Sigmoid colon (tissue), 4 donors: ENCODE measurements around the gene VWA5B1.

ENCODE experiments used
- POLR2A ChIP-seq, 2 donors: fragments of 450-650 bp; IDR thresholded peaks; one replicate each; pipeline ENCODE4 v1.6.1; 2016; ENCODE audit warnings: antibody characterized with exemption in 2 of 2, mild to moderate bottlenecking in 2 of 2, moderate library complexity in 2 of 2
- POLR2AphosphoS5 ChIP-seq, 4 donors: sonication (generic); formaldehyde crosslinking; IDR thresholded peaks; one replicate each; pipeline ENCODE4 v1.6.1; 2017; ENCODE audit warnings: antibody characterized with exemption in 4 of 4
- TF ChIP-seq, protein P1 (sequence below), 4 experiments: fragments of 450-650 bp in 3 of 4; fragments of 200-600 bp in 1 of 4; IDR thresholded peaks; one replicate each; pipeline ENCODE4 v1.5.1; 2016 to 2019; ENCODE audit warnings: antibody characterized with exemption in 4 of 4, mild to moderate bottlenecking in 3 of 4, moderate library complexity in 2 of 4

DNA sequence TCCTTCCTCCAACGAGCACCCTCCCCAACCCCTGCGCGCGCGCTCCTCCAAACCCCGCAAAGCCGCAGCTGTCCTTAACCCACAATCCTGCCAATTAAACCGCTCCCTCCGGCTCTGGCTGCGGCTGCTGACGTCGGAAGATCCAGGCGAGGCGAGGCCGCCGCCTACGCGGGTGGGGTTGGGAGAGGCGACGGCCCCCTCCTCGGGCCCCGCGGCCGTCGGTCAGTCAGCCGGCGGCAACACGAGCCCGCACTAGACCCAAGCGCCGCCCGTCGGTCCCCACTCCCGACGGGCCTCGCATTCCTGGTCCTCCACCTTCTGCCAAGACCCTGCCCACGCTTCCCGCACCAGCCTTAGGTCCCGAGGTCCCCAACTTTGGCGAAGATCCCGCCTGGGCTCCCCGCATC, 75.4 kb downstream of the VWA5B1 start:
- TF ChIP-seq, protein P1, sequence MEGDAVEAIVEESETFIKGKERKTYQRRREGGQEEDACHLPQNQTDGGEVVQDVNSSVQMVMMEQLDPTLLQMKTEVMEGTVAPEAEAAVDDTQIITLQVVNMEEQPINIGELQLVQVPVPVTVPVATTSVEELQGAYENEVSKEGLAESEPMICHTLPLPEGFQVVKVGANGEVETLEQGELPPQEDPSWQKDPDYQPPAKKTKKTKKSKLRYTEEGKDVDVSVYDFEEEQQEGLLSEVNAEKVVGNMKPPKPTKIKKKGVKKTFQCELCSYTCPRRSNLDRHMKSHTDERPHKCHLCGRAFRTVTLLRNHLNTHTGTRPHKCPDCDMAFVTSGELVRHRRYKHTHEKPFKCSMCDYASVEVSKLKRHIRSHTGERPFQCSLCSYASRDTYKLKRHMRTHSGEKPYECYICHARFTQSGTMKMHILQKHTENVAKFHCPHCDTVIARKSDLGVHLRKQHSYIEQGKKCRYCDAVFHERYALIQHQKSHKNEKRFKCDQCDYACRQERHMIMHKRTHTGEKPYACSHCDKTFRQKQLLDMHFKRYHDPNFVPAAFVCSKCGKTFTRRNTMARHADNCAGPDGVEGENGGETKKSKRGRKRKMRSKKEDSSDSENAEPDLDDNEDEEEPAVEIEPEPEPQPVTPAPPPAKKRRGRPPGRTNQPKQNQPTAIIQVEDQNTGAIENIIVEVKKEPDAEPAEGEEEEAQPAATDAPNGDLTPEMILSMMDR (IDR thresholded peaks at IDR 0.05): no peak
- TF ChIP-seq POLR2A (IDR thresholded peaks at IDR 0.05) (no peak), POLR2AphosphoS5 (IDR thresholded peaks at IDR 0.05) (no peak)
